ENCODE data around the gene HMGCR. TPM values are rescaled to one million over a fixed set of nuclear protein-coding genes. Genes with fewer than 3 reads are reported as not detected.

HMGCR gene
- total RNA-seq, 1 experiment from 2014 or later, result 113 TPM

DNA sequence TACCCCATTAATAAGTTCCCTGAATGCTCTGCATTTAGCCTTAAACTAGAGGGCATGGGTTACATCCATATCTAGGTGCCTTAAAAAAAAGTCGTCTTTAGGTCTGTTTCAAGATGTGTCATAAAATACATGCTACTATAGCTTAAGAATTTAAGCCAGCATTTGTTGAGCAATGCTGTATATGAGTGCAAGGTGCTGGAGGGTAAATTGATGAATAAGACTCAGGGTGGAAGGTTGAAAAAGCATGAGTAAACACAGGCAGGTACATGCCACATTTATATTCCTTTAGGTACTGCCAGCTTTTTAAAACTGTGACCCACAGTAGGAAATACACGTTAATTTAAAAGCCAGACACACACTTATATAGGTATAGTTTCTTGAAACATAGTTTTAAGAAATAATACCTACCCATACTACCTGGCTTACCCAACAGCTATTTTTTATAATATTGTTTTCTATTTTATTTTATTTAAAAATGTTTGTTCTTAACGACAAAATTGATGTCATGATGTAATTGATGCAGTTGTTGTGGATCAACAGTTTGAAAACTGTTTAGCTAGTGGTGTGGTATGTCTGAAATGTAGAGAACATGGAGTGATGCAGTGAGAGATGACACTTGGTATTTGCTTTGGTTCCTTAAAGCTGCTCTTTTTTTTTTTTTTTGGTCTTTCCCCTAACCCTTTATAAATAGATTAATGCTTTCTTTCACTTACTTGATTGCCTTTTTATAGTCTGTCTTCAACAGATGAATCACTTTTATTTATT is 3.9 kb downstream of the HMGCR start:
- H3K4me3 ChIP-seq (ENCODE audit: low read depth in 2 of 2, low read length in 2 of 2), result no peak overlapping the region

GRCh38 chr5:75341934-75342333 is 4.9 kb downstream of the HMGCR start:
- Histone ChIP-seq H3K27ac (ENCODE audit: low read length) (no peak overlapping the region), H3K4me1 (ENCODE audit: control insufficient read depth, insufficient read depth, low read length) (peaks cover 31% of the 10 kb centered on the region), H3K27me3 (ENCODE audit: control insufficient read depth, insufficient read depth, low read length) (no peaks in the 10 kb centered on the region), H3K4me3 (ENCODE audit: low read depth in 2 of 2, low read length in 2 of 2) (no peak overlapping the region), H3K36me3 (ENCODE audit: control insufficient read depth, insufficient read depth, low read length) (peaks cover 34% of the 10 kb centered on the region), H3K9me3 (ENCODE audit: control insufficient read depth, insufficient read depth, low read depth, low read length) (no peaks in the 10 kb centered on the region)
- DNase-seq (ENCODE audit: low read depth, low spot score) (no peak), ATAC-seq (no peak)
- ChIA-PET CTCF (interaction anchor here (0.6 kb wide), 1 partner anchor 105 kb away, joined by 4 read pairs; no protein-coding TSS in a partner anchor), POLR2A (no interaction called here)
- intact Hi-C loops (cut with micrococcal nuclease; ENCODE audit: unreplicated experiment) (no loop called here), in situ Hi-C loops (cut with HindIII; ENCODE audit: low pct_unique_long_range_greater_than_20kb, low sequenced_read_pairs) (no loop called here)
- BruUV-seq (replicated peaks), result no TSS peak
- TF ChIP-seq, protein P1, sequence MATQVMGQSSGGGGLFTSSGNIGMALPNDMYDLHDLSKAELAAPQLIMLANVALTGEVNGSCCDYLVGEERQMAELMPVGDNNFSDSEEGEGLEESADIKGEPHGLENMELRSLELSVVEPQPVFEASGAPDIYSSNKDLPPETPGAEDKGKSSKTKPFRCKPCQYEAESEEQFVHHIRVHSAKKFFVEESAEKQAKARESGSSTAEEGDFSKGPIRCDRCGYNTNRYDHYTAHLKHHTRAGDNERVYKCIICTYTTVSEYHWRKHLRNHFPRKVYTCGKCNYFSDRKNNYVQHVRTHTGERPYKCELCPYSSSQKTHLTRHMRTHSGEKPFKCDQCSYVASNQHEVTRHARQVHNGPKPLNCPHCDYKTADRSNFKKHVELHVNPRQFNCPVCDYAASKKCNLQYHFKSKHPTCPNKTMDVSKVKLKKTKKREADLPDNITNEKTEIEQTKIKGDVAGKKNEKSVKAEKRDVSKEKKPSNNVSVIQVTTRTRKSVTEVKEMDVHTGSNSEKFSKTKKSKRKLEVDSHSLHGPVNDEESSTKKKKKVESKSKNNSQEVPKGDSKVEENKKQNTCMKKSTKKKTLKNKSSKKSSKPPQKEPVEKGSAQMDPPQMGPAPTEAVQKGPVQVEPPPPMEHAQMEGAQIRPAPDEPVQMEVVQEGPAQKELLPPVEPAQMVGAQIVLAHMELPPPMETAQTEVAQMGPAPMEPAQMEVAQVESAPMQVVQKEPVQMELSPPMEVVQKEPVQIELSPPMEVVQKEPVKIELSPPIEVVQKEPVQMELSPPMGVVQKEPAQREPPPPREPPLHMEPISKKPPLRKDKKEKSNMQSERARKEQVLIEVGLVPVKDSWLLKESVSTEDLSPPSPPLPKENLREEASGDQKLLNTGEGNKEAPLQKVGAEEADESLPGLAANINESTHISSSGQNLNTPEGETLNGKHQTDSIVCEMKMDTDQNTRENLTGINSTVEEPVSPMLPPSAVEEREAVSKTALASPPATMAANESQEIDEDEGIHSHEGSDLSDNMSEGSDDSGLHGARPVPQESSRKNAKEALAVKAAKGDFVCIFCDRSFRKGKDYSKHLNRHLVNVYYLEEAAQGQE (IDR thresholded peaks at IDR 0.05; ENCODE audit: insufficient read depth in 1 of 2, low read depth in 2 of 2, low read length in 1 of 2), result no peak
- TF ChIP-seq TCF7L2 (IDR thresholded peaks at IDR 0.05; ENCODE audit: low read depth, low read length) (no peak), POLR2AphosphoS5 (IDR thresholded peaks at IDR 0.05; ENCODE audit: low read depth, low read length) (no peak), SIN3A (IDR thresholded peaks at IDR 0.05; ENCODE audit: borderline replicate concordance, insufficient read depth, low read depth, low read length) (no peak)
- TF ChIP-seq, protein P2, sequence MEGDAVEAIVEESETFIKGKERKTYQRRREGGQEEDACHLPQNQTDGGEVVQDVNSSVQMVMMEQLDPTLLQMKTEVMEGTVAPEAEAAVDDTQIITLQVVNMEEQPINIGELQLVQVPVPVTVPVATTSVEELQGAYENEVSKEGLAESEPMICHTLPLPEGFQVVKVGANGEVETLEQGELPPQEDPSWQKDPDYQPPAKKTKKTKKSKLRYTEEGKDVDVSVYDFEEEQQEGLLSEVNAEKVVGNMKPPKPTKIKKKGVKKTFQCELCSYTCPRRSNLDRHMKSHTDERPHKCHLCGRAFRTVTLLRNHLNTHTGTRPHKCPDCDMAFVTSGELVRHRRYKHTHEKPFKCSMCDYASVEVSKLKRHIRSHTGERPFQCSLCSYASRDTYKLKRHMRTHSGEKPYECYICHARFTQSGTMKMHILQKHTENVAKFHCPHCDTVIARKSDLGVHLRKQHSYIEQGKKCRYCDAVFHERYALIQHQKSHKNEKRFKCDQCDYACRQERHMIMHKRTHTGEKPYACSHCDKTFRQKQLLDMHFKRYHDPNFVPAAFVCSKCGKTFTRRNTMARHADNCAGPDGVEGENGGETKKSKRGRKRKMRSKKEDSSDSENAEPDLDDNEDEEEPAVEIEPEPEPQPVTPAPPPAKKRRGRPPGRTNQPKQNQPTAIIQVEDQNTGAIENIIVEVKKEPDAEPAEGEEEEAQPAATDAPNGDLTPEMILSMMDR (IDR thresholded peaks at IDR 0.05), result no peak

More for the DNA sequence above, 3.9 kb downstream of the HMGCR start:
- Histone ChIP-seq H3K27ac (ENCODE audit: low read length) (no peak overlapping the region), H3K27me3 (ENCODE audit: control insufficient read depth, insufficient read depth, low read length) (no peaks in the 10 kb centered on the region), H3K4me1 (ENCODE audit: control insufficient read depth, insufficient read depth, low read length) (peaks cover 31% of the 10 kb centered on the region), H3K9me3 (ENCODE audit: control insufficient read depth, insufficient read depth, low read depth, low read length) (no peaks in the 10 kb centered on the region), H3K36me3 (ENCODE audit: control insufficient read depth, insufficient read depth, low read length) (peaks cover 28% of the 10 kb centered on the region)
- TF ChIP-seq, protein P2 (IDR thresholded peaks at IDR 0.05), result no peak
- TF ChIP-seq POLR2AphosphoS5 (IDR thresholded peaks at IDR 0.05; ENCODE audit: low read depth, low read length), result no peak
- TF ChIP-seq, protein P1 (IDR thresholded peaks at IDR 0.05; ENCODE audit: insufficient read depth in 1 of 2, low read depth in 2 of 2, low read length in 1 of 2), result no peak
- TF ChIP-seq TCF7L2 (IDR thresholded peaks at IDR 0.05; ENCODE audit: low read depth, low read length), result no peak
- no peak for TF ChIP-seq SIN3A (IDR thresholded peaks at IDR 0.05; ENCODE audit: borderline replicate concordance, insufficient read depth, low read depth, low read length)
- in situ Hi-C loops (cut with HindIII; ENCODE audit: low pct_unique_long_range_greater_than_20kb, low sequenced_read_pairs) (no loop called here), intact Hi-C loops (cut with micrococcal nuclease; ENCODE audit: unreplicated experiment) (no loop called here)
- ChIA-PET CTCF (interaction anchor here (0.6 kb wide), 1 partner anchor 104 kb away, joined by 4 read pairs; no protein-coding TSS in a partner anchor), POLR2A (interaction anchor here (0.6 to 0.8 kb wide), 3 partner anchors 9 to 321 kb away, joined by 3 to 5 read pairs (median 5); no protein-coding TSS in a partner anchor)
- DNase-seq (ENCODE audit: low read depth, low spot score) (no peak), ATAC-seq (no peak)
- BruUV-seq (replicated peaks), result no TSS peak
